C4-2B (cell line): ENCODE results near the gene FAM8A1.

Experiments used
- H3K27ac ChIP-seq: fragments of 450-650 bp; 2 replicates; pipeline ENCODE4 v1.5.1; 2017
- CTCF ChIP-seq: fragments of 450-650 bp; conservative IDR thresholded peaks from 2 replicates; pipeline ENCODE4 v1.5.1; 2017; ENCODE audit warnings: mild to moderate bottlenecking
- ZFX ChIP-seq: fragments of 450-650 bp; IDR thresholded peaks from 2 replicates; pipeline ENCODE4 v1.6.1; 2017

FAM8A1 gene

DNA sequence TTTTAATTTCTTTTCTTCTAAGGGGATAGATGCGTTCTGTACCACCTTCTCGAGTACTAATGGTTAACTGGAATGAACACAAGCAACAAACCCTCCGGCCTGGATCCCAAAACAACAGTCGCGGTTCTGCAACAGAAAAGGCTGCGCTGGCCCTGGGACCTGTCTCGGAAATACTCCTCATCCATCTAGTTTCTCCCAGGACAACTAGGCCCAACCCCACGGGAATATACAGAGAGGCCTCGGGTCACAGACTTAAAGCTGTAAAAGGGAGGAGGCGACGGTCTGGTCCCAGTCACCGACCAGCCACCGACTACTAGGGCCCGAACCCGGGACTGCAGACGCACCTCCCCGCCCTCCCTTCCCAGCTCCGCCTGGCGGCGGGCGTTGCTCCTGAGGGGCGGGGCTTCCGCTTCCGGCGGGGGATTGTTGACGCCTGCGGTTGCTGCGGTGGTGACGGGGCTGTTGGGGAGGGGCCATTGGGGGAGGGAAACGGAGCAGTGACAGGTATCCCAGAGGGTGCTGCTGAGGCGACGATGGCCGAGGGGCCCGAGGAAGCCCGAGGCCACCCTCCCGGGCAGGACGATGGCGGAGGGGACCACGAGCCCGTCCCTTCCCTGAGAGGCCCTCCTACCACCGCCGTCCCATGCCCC, at the start of gene FAM8A1:
FAM8A1 (plus strand) TSS at position 426 of the 650 bp plus-strand sequence; CDS start at position 534, 108 bp downstream.
- H3K27ac ChIP-seq, result peak within 1 kb of the TSS; percentile 93
- TF ChIP-seq CTCF (peak; percentile 34), ZFX (no peak)

GRCh38 chr6:17551383-17551958, 48.6 kb upstream of the FAM8A1 start:
- no peak for TF ChIP-seq CTCF

GRCh38 chr6:17552861-17553260, 47.2 kb upstream of the FAM8A1 start:
- H3K27ac ChIP-seq, result no peak overlapping the region
- TF ChIP-seq ZFX (no peak), CTCF (no peak)

More at GRCh38 chr6:17551383-17551958, 48.6 kb upstream of the FAM8A1 start:
- H3K27ac ChIP-seq, result no peak overlapping the region

- H3K27ac ChIP-seq, result no peak overlapping the region
- TF ChIP-seq ZFX, result no peak
- no peak for TF ChIP-seq CTCF
Observed at GRCh38 chr6:17556014-17556413, 44.1 kb upstream of the FAM8A1 start.

DNA sequence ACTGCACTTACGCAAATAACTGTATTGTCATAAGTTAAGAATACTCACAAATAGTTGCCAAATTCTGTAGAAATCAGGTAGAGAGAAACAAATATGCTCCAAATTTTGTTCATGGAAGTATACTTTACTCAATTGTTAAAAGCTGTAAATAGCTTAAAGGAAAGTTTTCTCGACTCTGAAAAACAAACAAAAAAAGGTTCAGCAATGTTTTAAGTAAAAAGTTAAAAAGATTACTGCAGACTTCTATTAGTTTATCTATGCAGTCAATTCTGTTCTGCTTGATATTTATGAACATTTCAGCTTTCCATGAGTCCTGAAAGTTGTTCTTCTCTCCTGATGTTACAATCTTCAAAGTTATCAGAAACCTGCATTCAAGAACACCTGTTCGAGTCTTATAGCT, 37.5 kb upstream of the FAM8A1 start:
- no peak overlapping the region for H3K27ac ChIP-seq
- TF ChIP-seq CTCF, result no peak
- no peak for TF ChIP-seq ZFX

- TF ChIP-seq CTCF, result no peak
- H3K27ac ChIP-seq, result peak overlapping the region; percentile 50
Observed at GRCh38 chr6:17565399-17565798, 34.7 kb upstream of the FAM8A1 start.

DNA sequence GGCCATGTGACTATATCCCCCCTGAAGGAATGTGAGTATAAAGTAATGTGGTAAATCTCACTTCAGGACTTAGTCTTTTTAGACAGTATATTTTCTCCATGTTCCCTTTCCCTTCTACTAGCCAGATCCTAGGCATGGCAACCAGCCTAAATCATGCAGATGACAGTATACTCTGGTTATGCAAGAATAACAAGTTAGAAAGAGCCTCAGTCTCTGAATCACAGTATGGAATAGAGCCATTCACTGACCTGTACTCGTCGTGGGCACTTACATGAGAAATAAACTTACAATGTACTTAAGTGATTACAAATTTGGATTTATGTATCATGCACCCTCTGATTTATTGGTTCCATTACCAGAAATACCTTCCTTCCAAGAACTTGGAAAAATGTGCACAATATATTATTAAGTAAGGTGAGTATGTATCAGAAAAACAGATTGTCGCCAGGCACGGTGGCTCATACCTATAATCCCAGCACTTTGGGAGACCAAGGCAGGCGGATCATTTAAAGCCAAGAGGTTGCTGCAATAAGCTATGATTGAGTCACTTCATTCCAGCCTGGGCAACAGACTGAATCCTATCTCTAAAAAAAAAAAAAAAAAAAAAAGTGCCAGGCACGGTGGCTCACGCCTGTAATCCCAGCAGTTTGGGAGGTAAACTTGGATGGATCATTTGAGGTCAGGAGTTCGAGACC, 25.1 kb upstream of the FAM8A1 start:
- TF ChIP-seq ZFX (no peak), CTCF (no peak)
- no peak overlapping the region; the same call in 1 of the 2 replicates for H3K27ac ChIP-seq
